HFFc6 (cell line): ENCODE data around the gene ZNF804A. TPM values are rescaled to one million over a fixed set of nuclear protein-coding genes. Genes with fewer than 3 reads are reported as not detected.

Experiments used
- DNase-seq: peaks from one replicate; pipeline ENCODE4 v3.0.0-alpha.2; 2018
- H3K27ac Mint-ChIP-seq: 2 replicates; pipeline ENCODE4 v1.8.0; 2020; ENCODE audit warnings: mild to moderate bottlenecking, mixed read lengths
- H3K27me3 Mint-ChIP-seq: 2 replicates; pipeline ENCODE4 v1.8.0; 2021; ENCODE audit warnings: mild to moderate bottlenecking, moderate library complexity, mixed read lengths; ENCODE audit not compliant: insufficient read depth
- H3K36me3 Mint-ChIP-seq: 2 replicates; pipeline ENCODE4 v1.8.0; 2021; ENCODE audit warnings: low read depth, mixed read lengths
- H3K4me1 Mint-ChIP-seq: 2 replicates; pipeline ENCODE4 v1.8.0; 2020; ENCODE audit warnings: low read depth, mixed read lengths
- H3K4me3 Mint-ChIP-seq: 2 replicates; pipeline ENCODE4 v1.8.0; 2020; ENCODE audit warnings: mild to moderate bottlenecking, moderate library complexity, mixed read lengths
- H3K9me3 Mint-ChIP-seq: 2 replicates; pipeline ENCODE4 v1.8.0; 2020; ENCODE audit warnings: mild to moderate bottlenecking, mixed read lengths
- total RNA-seq, 6 experiments: library from RNA; stranded (reverse); fragmentation: NEBNext Ultra II Directional; extraction: Animal tissue kit (Norgen Biotek cat#: 25700); gene quantifications; 2 replicates in 1 of 6; 3 replicates in 5 of 6; pipeline ENCODE4 v1.2.3, GENCODE V29; 2021
- TF ChIP-seq, protein P1 (sequence below): fragments of 200-600 bp; sonication (generic); IDR thresholded peaks from 2 replicates; pipeline ENCODE4 v1.5.0; 2021; ENCODE audit warnings: antibody characterized with exemption, mild to moderate bottlenecking

ZNF804A gene
- total RNA-seq, 6 experiments from 2014 or later = 0.03 to 0.13 (median 0.05) TPM; not detected in 1

DNA sequence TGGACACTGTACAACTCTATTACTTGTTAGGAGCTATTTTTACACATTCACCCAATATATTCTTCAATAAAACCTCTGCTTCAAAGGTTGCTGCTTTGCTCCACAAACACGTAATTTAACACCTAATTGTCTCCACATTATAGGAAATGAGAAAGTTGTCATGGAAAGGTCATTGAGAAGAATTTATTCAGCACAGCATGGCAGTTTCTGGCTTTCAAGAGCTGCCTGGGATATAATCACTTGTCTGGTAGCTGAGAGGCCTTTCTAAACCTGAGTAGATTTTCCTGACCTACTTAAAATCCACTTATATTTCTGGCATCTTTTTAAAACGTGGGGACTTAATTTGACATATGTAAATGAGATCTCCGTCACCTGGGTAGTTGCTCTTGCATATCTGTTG, 216.1 kb downstream of the ZNF804A start:
- Mint-ChIP-seq H3K27ac (no peak overlapping the region), H3K27me3 (no peaks in the 10 kb centered on the region), H3K9me3 (peaks cover 25% of the 10 kb centered on the region), H3K4me3 (no peak overlapping the region), H3K36me3 (no peaks in the 10 kb centered on the region), H3K4me1 (no peaks in the 10 kb centered on the region)
- TF ChIP-seq, protein P1, sequence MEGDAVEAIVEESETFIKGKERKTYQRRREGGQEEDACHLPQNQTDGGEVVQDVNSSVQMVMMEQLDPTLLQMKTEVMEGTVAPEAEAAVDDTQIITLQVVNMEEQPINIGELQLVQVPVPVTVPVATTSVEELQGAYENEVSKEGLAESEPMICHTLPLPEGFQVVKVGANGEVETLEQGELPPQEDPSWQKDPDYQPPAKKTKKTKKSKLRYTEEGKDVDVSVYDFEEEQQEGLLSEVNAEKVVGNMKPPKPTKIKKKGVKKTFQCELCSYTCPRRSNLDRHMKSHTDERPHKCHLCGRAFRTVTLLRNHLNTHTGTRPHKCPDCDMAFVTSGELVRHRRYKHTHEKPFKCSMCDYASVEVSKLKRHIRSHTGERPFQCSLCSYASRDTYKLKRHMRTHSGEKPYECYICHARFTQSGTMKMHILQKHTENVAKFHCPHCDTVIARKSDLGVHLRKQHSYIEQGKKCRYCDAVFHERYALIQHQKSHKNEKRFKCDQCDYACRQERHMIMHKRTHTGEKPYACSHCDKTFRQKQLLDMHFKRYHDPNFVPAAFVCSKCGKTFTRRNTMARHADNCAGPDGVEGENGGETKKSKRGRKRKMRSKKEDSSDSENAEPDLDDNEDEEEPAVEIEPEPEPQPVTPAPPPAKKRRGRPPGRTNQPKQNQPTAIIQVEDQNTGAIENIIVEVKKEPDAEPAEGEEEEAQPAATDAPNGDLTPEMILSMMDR = no peak
- no peak for DNase-seq

DNA sequence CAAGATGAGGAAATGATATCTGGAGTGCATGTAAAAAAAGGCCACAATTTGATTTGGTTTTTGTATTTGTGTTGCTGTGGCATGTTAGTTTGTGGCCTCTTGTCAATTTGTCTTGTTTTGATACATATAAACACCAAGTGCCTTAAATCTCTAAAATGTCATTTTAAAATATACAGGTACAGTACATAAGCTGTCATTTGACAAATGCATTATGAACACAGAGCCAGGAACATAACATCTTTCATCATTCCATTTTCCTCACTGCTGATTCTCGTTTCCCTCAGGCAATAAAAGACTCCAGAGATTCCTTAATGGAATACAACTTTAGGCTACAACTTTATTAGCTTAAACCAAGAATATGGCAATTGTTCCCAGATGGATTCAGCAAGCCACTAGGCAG, 217.5 kb downstream of the ZNF804A start:
- no peak overlapping the region for H3K4me3 Mint-ChIP-seq
- H3K36me3 Mint-ChIP-seq = no peaks in the 10 kb centered on the region
- H3K27me3 Mint-ChIP-seq = no peaks in the 10 kb centered on the region
- H3K27ac Mint-ChIP-seq = no peak overlapping the region
- TF ChIP-seq, protein P1 = no peak
- no peaks in the 10 kb centered on the region for H3K4me1 Mint-ChIP-seq
- no peak for DNase-seq
- peaks cover 33% of the 10 kb centered on the region for H3K9me3 Mint-ChIP-seq

DNA sequence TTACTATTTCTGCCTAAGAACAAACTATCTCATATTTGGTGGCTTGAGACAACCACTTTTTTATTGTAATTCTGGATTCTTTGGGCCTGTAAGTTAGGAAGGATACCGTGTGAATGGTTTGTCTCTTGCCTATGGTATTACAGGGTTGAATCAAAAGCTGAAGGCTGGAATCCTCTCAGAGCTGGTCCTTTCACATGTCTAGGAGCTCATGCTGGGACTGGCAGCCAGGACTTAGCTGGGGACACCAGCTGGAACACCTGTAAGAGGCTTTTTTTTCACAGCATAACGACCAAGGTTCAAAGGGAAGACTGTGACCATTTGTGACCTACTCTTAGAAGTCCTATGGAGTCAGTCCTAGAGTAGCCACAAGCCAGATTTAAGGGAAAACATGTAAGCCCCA, 226.3 kb downstream of the ZNF804A start:
- Mint-ChIP-seq H3K27ac (no peak overlapping the region), H3K9me3 (peaks cover 26% of the 10 kb centered on the region), H3K4me1 (no peaks in the 10 kb centered on the region)

DNA sequence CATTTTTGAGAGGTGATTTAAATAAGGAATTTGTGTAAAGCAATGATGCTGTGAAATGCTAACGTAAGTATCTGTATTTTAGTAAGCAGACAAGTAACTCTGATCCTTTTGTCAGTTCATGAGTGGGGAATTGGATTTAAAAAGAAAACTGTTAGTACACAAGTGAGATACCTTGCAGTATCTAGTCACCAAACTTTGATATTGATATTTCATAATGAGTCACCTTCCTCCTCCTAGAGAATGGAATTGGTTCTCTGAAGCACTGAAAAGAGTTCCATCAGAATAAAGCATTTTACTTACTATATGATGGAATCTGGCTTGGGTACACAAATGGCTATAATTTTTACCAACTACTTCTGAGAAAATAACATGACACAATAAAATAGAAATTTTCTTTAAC, 232.2 kb downstream of the ZNF804A start:
- no peak for DNase-seq
- no peak overlapping the region for H3K27ac Mint-ChIP-seq
- peaks cover 16% of the 10 kb centered on the region for H3K9me3 Mint-ChIP-seq
- H3K4me1 Mint-ChIP-seq = no peaks in the 10 kb centered on the region
- H3K36me3 Mint-ChIP-seq = no peaks in the 10 kb centered on the region
- no peak overlapping the region for H3K4me3 Mint-ChIP-seq
- H3K27me3 Mint-ChIP-seq = no peaks in the 10 kb centered on the region
- TF ChIP-seq, protein P1 = no peak

More for the DNA sequence above, 226.3 kb downstream of the ZNF804A start:
- Mint-ChIP-seq H3K36me3 (no peaks in the 10 kb centered on the region), H3K27me3 (no peaks in the 10 kb centered on the region), H3K4me3 (no peak overlapping the region)
- TF ChIP-seq, protein P1 = no peak
- DNase-seq = no peak

DNA sequence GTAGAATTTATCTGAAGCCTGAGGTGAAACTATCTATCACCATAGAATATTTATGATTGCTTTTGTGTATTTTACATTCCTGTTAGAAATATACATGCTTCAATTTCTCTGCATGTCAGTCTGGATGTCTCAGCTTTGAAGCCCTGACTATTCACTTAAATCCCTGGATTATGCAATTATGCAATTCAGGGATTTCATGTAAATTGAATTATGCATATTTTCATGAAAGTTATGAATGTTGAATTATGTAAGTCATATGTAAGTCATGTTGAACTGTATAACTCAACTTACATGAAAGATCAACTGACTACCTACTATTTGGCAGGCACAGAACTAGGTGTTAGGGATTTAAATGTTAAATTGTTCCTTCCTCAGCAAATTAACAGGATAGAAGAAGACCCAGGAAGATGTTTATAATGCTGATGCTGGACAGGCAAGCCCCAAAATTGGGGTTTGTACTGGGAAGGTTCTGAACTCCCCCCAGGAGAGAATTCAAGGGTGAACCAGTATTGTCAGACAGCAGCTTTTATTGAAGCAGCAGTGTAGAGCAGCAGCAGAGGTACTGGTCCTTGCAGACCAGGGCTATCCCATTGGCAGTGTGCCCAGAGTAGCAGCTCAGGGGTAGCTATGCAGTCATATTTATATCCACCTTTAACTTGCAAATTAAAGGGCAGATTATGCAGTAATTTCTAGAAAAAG, 236.5 kb downstream of the ZNF804A start:
- TF ChIP-seq, protein P1 = no peak
- H3K27me3 Mint-ChIP-seq = no peaks in the 10 kb centered on the region
- no peaks in the 10 kb centered on the region for H3K4me1 Mint-ChIP-seq
- H3K9me3 Mint-ChIP-seq = peaks cover 21% of the 10 kb centered on the region
- no peak overlapping the region for H3K27ac Mint-ChIP-seq
- no peaks in the 10 kb centered on the region for H3K36me3 Mint-ChIP-seq
- no peak overlapping the region for H3K4me3 Mint-ChIP-seq
- no peak for DNase-seq
